HL-60 (cell line): ENCODE results near the gene NGLY1.

Source experiments
- DNase-seq, 2 experiments: peaks; one replicate each; pipeline ENCODE4 v3.0.0-alpha.2; 2010 to 2020; ENCODE audit warnings: low read depth in 1 of 2, low spot score in 1 of 2
- H3K27ac ChIP-seq: fragments of 250-450 bp; sonication (Bioruptor Pico); replicated peaks from 2 replicates; pipeline ENCODE4 v1.5.1; 2020; ENCODE audit warnings: mild to moderate bottlenecking, moderate library complexity
- H3K27me3 ChIP-seq: fragments of 250-450 bp; sonication (Bioruptor Pico); 2 replicates; pipeline ENCODE4 v1.5.1; 2021; ENCODE audit warnings: mild to moderate bottlenecking, moderate library complexity; ENCODE audit not compliant: insufficient read depth, poor library complexity, severe bottlenecking
- H3K4me3 ChIP-seq: replicated peaks from 2 replicates; pipeline ENCODE4 v1.5.1; 2011; ENCODE audit warnings: mild to moderate bottlenecking, control low read depth, low read length; ENCODE audit not compliant: insufficient read depth
- GABPA ChIP-seq: IDR thresholded peaks from 2 replicates; pipeline ENCODE4 v1.6.1; 2012; ENCODE audit warnings: low read depth
- POLR2AphosphoS5 ChIP-seq: IDR thresholded peaks from 2 replicates; pipeline ENCODE4 v1.6.1; 2012; ENCODE audit warnings: low read depth
- REST ChIP-seq: IDR thresholded peaks from 2 replicates; pipeline ENCODE4 v1.6.1; 2012; ENCODE audit warnings: low read depth; ENCODE audit not compliant: insufficient replicate concordance
- SPI1 ChIP-seq: IDR thresholded peaks from 2 replicates; pipeline ENCODE4 v1.6.1; 2012; ENCODE audit warnings: low read depth, mild to moderate bottlenecking, borderline replicate concordance
- TF ChIP-seq, protein P1 (sequence below): IDR thresholded peaks from one replicate; pipeline ENCODE4 v1.5.1; 2011; ENCODE audit warnings: low read length, control low read depth, inconsistent platforms; ENCODE audit not compliant: insufficient read depth

Gene NGLY1

GRCh38 chr3:25803833-25804232, 20.6 kb upstream of the NGLY1 start:
- no peaks in the 10 kb centered on the region for H3K27me3 ChIP-seq
- no peak overlapping the region for H3K27ac ChIP-seq
- H3K4me3 ChIP-seq, result no peak overlapping the region
- TF ChIP-seq POLR2AphosphoS5, result no peak
- TF ChIP-seq REST, result no peak
- TF ChIP-seq SPI1, result no peak
- TF ChIP-seq GABPA, result no peak
- TF ChIP-seq, protein P1, sequence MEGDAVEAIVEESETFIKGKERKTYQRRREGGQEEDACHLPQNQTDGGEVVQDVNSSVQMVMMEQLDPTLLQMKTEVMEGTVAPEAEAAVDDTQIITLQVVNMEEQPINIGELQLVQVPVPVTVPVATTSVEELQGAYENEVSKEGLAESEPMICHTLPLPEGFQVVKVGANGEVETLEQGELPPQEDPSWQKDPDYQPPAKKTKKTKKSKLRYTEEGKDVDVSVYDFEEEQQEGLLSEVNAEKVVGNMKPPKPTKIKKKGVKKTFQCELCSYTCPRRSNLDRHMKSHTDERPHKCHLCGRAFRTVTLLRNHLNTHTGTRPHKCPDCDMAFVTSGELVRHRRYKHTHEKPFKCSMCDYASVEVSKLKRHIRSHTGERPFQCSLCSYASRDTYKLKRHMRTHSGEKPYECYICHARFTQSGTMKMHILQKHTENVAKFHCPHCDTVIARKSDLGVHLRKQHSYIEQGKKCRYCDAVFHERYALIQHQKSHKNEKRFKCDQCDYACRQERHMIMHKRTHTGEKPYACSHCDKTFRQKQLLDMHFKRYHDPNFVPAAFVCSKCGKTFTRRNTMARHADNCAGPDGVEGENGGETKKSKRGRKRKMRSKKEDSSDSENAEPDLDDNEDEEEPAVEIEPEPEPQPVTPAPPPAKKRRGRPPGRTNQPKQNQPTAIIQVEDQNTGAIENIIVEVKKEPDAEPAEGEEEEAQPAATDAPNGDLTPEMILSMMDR, result no peak
- no peak for DNase-seq

- no peak for DNase-seq
- Histone ChIP-seq H3K4me3 (no peak overlapping the region), H3K27ac (no peak overlapping the region), H3K27me3 (no peaks in the 10 kb centered on the region)
- TF ChIP-seq, protein P1, result no peak
- TF ChIP-seq GABPA (no peak), POLR2AphosphoS5 (no peak), REST (no peak), SPI1 (no peak)
Observed at GRCh38 chr3:25801786-25802185, 18.5 kb upstream of the NGLY1 start.

DNA sequence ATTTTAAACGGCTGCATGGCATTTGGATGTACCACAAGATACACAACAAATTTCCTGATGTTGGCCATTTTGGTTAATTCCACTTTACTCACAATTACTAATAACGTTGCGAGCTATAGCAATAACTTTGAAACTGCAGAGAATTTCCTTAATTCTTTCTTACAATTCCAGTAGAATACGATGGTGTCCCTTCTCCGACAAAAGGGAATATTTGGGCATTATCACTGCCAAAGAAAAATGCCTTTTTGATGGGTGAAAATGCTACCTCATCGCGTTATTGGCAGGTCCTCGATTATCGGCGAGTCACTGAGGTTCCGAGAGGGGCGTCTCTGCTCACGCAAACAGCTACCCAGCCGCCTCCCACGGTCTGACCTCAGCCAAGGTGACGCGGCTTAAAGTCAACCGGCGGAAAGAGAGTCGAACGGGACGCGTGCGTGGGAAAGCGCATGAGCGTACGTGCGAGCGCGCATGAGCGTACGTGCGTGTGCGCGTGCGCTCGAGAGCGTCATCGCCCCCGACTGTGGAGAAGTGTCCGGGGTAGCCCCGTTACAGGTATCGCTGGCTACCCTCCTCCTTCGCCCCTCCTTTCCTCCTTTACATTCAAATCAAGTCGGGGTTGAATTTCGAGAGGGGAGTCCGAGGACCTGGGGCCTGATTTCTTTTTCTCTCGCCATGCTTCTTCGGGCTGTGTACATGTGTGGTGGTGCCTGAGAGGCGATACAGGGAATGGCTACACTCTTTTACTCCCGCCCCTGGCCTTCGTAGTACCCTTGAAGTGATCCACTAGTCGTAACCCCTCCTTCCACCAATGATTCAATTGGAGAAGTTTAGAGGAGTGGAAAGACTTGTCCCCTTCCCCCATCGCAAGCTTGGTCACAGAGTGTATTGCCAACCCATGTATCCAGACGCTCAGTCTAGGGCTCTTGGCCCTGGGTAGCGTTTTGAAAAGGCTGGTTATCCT, 6.6 kb upstream of the NGLY1 start, which contains the start of gene OXSM:
TSS of gene OXSM (plus strand) at position 495 of the 961 bp plus-strand sequence. CDS start 931 bp downstream, outside the sequence.
- TF ChIP-seq POLR2AphosphoS5, result peak; percentile 93; the same call in 1 of the 2 replicates
- no peak for TF ChIP-seq SPI1
- TF ChIP-seq GABPA, result no peak
- peak; percentile 90 to 93 for DNase-seq
- no peaks in the 10 kb centered on the region for H3K27me3 ChIP-seq
- peak within 1 kb of the TSS; percentile 72 for H3K27ac ChIP-seq
- H3K4me3 ChIP-seq, result peak within 1 kb of the TSS; percentile 83

- no peak for DNase-seq
- Histone ChIP-seq H3K27me3 (no peaks in the 10 kb centered on the region), H3K4me3 (peak overlapping the region; percentile 83), H3K27ac (peak overlapping the region; percentile 72)
- TF ChIP-seq GABPA (no peak), REST (no peak), SPI1 (no peak), POLR2AphosphoS5 (no peak)
- TF ChIP-seq, protein P1, result no peak
Observed at GRCh38 chr3:25789209-25789595, 6.0 kb upstream of the NGLY1 start.
